Heart left ventricle (tissue), 13 donors: Measurements from ENCODE around the gene PPTC7.

Source experiments
- POLR2A ChIP-seq, 2 donors: fragments of 450-650 bp; IDR thresholded peaks; one replicate each; pipeline ENCODE4 v1.6.1; 2017; ENCODE audit warnings: antibody characterized with exemption in 2 of 2, mild to moderate bottlenecking in 2 of 2, moderate library complexity in 2 of 2
- TF ChIP-seq, protein P1 (sequence below), 12 donors: fragments of 200-600 bp; sonication (generic) in 4 of 12; IDR thresholded peaks; one replicate each; pipeline versions ENCODE4 v1.5.0 to v1.8.0; 2018 to 2022; ENCODE audit warnings: antibody characterized with exemption in 12 of 12, mild to moderate bottlenecking in 5 of 12
- donor health status: ischemic (EF 13 %, LVEDD 7.1; RV severe dilation, severe dysfunction).
- donor health status: DM: no; HTN: yes; CAD: no.
- donor health status: DM: no; HTN: no; CAD: no.
- donor health status: ischemic (EF 25% LVEDD 6.9; RV normal size, moderate dysfunction).
- donor health status: ischemic (EF 25% LVEDD 5.7; RV mildly dilated, moderate dysfunction).
- donor health status: ischemic (EF 35%, LVEDD 5.7; RV mildly dilated, moderate dysfunction).
- donor health status: nonischemic (EF 11% LVEDD 7.7; RV severe dilation, severe dysfunction).
- donor health status: DM: yes; HTN: yes; CAD: no.
- donor health status: PGD.
- donor health status: ischemic (EF 29% LVEDD 5.4; RV normal size, mild dysfunction).
- donor health status: nonischemic (EF 23%, LVEDD 6.1; RV moderate dilation, normal function).

DNA sequence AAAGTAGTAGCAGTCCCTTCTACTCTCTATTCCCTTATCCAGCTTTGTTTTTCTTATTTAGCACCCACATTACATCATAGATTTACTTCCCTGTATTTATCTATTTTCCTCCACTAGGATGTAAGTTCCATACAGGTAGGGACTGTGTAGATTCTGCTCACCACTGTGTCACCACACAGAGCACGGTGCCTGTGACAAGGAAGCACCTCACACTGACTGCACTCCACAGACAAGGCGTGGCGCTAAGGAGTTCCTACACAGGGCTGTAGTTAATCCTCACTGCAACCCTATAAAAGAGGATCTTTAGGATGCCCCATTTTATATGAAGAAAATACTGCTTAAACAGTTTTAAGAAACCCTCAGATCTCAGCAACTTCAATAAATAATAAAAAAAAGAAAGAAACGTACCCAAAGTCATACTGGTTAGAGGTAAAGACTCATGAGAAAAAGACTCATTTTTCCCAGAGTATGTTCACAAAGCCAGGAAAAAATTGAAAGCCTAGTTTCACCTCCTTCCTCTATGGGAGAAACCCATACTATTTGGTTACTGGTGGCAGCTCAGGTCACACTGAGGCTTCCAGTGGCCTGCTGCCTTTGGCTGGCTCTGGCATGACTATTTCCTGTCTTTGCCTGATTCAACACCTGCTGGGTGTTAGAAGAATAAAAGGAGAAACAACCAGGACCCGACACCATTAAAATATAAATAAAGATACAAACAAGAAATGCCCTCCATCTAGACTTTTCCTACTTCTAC, 44.1 kb downstream of the PPTC7 start:
- TF ChIP-seq, protein P1, sequence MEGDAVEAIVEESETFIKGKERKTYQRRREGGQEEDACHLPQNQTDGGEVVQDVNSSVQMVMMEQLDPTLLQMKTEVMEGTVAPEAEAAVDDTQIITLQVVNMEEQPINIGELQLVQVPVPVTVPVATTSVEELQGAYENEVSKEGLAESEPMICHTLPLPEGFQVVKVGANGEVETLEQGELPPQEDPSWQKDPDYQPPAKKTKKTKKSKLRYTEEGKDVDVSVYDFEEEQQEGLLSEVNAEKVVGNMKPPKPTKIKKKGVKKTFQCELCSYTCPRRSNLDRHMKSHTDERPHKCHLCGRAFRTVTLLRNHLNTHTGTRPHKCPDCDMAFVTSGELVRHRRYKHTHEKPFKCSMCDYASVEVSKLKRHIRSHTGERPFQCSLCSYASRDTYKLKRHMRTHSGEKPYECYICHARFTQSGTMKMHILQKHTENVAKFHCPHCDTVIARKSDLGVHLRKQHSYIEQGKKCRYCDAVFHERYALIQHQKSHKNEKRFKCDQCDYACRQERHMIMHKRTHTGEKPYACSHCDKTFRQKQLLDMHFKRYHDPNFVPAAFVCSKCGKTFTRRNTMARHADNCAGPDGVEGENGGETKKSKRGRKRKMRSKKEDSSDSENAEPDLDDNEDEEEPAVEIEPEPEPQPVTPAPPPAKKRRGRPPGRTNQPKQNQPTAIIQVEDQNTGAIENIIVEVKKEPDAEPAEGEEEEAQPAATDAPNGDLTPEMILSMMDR (IDR thresholded peaks at IDR 0.05): no peak
- no peak for TF ChIP-seq POLR2A (IDR thresholded peaks at IDR 0.05)
